Measurements from ENCODE around the gene SLC20A1.
"Not testable (repeated sequence)": the region's sequence is repeated elsewhere in the genome, so short reads cannot be mapped to it uniquely, and the experiment has no call there.

Gene SLC20A1

GRCh38 chr2:112615051-112615450 is 30.7 kb upstream of the SLC20A1 start:
- H3K36me3 Mint-ChIP-seq (ENCODE audit: low read depth): no peaks in the 10 kb centered on the region
- DNase-seq (ENCODE audit: low spot score): no peak
- H3K27me3 Mint-ChIP-seq (ENCODE audit: low read depth): peaks cover 33% of the 10 kb centered on the region
- no peak overlapping the region for H3K4me3 Mint-ChIP-seq
- no peaks in the 10 kb centered on the region for H3K9me3 Mint-ChIP-seq
- no peak overlapping the region for H3K27ac Mint-ChIP-seq
- no peaks in the 10 kb centered on the region for H3K4me1 Mint-ChIP-seq (ENCODE audit: low read depth)

DNA sequence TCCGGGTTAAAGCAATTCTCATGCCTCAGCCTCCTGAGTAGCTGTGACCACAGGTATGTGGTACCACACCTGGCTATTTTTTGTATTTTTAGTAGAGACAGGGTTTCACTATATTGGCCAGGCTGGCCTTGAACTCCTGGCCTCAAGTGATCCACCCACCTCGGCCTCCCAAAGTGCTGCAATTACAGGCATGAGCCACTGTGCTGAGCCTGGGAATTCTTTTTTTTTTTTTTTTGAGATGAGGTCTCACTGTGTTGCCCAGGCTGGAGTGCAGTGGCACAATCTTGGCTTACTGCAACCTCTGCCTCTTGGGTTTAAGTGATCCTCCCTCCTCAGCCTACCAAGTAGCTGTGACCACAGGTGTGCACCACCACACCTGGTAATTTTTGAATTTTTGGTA is 29.9 kb upstream of the SLC20A1 start:
- not testable (repeated sequence) for DNase-seq (ENCODE audit: low spot score); H3K36me3 Mint-ChIP-seq (ENCODE audit: low read depth); H3K27ac Mint-ChIP-seq; H3K4me3 Mint-ChIP-seq; H3K9me3 Mint-ChIP-seq; H3K4me1 Mint-ChIP-seq (ENCODE audit: low read depth)
- peaks cover 26% of the 10 kb centered on the region for H3K27me3 Mint-ChIP-seq (ENCODE audit: low read depth)

DNA sequence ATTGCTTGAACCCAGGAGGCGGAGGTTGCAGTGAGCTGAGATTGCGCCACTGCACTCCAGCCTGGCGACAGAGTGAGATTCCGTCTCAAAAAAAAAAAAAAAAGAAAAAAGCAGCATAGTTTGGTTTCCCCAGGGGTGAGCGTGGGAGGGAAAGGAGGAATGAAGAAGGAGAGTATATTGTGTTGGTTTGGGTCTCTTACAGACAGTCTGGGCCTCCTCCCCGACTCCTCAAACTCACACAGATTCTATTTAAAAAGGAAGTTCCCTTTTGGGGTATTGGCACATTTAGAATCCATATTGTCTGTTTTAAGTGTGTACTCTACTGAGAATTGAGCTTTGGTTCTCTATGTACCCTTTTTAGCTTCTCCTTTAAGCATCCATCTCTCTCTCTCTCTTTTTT is 27.4 kb upstream of the SLC20A1 start:
- H3K9me3 Mint-ChIP-seq: no peaks in the 10 kb centered on the region
- no peak for DNase-seq (ENCODE audit: low spot score)
- H3K4me1 Mint-ChIP-seq (ENCODE audit: low read depth): peaks cover 15% of the 10 kb centered on the region
- no peaks in the 10 kb centered on the region for H3K36me3 Mint-ChIP-seq (ENCODE audit: low read depth)
- H3K27ac Mint-ChIP-seq: no peak overlapping the region
- peaks cover 4% of the 10 kb centered on the region for H3K27me3 Mint-ChIP-seq (ENCODE audit: low read depth)
- H3K4me3 Mint-ChIP-seq: no peak overlapping the region

GRCh38 chr2:112621790-112622527 is 23.8 kb upstream of the SLC20A1 start:
- Mint-ChIP-seq H3K4me1 (ENCODE audit: low read depth) (peaks cover 41% of the 10 kb centered on the region), H3K27me3 (ENCODE audit: low read depth) (no peaks in the 10 kb centered on the region), H3K9me3 (no peaks in the 10 kb centered on the region), H3K27ac (no peak overlapping the region), H3K36me3 (ENCODE audit: low read depth) (no peaks in the 10 kb centered on the region), H3K4me3 (no peak overlapping the region)
- no peak for DNase-seq (ENCODE audit: low spot score)

DNA sequence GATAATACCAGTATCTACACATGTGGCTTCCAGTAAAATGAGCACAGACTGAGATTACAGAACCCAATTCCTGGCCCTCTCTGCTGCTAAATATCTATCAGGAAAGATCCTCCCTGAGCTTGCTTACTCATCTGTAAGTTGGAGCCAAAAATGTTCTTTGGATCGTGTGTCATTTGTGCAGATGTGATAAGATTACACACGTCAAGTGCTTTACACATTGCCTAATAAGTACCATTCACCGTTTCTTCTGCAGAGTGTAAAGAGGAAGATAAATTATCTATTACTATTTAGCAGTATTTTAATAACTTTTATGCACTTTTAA is 23.2 kb upstream of the SLC20A1 start:
- DNase-seq (ENCODE audit: low spot score): no peak
- Mint-ChIP-seq H3K4me3 (no peak overlapping the region), H3K9me3 (no peaks in the 10 kb centered on the region), H3K4me1 (ENCODE audit: low read depth) (peaks cover 46% of the 10 kb centered on the region), H3K36me3 (ENCODE audit: low read depth) (no peaks in the 10 kb centered on the region), H3K27me3 (ENCODE audit: low read depth) (no peaks in the 10 kb centered on the region), H3K27ac (no peak overlapping the region)

DNA sequence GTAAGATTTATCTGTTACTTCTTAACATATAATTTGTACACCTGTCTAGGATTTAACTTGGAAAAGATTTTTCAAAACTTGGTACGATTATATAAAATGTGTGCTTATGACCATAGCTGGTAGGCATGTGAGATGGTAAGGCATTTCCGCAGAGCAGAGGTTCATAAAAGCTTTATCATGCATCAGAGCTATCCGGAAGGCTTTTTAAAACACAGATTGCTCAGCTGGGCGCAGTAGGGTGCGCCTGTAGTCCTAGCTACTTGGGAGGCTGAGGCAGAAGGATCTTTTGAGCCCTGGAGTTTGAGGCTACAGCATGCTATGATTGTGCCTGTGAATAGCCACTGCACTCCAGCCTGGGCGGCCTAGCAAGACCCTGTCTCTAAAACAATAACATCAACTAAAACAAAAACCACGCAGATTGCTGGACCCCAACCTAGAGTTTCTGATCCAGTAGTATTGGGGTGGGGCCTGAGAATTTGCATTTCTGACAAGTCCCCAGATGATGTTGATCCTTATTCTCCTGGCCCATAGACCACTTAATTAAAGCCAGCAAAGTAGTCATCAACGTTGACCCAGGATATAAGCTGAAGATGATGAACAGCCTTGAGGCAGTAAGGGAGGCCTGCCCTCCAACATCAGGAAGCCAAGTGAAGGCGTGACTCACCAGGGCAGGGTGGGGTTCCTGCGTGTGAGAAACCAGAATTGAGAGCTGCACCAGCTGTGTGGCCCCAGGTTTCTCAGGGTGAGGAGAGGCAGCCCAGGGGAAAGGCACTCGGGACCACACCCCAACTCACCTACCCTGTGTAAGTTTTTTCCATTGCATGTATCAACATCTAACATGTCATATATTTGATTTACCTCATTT is 21.6 kb upstream of the SLC20A1 start:
- Mint-ChIP-seq H3K27me3 (ENCODE audit: low read depth) (no peaks in the 10 kb centered on the region), H3K4me1 (ENCODE audit: low read depth) (peaks cover 59% of the 10 kb centered on the region), H3K36me3 (ENCODE audit: low read depth) (no peaks in the 10 kb centered on the region), H3K4me3 (peak overlapping the region; percentile 49), H3K27ac (peak overlapping the region; percentile 89), H3K9me3 (no peaks in the 10 kb centered on the region)
- peak; percentile 74 for DNase-seq (ENCODE audit: low spot score)

DNA sequence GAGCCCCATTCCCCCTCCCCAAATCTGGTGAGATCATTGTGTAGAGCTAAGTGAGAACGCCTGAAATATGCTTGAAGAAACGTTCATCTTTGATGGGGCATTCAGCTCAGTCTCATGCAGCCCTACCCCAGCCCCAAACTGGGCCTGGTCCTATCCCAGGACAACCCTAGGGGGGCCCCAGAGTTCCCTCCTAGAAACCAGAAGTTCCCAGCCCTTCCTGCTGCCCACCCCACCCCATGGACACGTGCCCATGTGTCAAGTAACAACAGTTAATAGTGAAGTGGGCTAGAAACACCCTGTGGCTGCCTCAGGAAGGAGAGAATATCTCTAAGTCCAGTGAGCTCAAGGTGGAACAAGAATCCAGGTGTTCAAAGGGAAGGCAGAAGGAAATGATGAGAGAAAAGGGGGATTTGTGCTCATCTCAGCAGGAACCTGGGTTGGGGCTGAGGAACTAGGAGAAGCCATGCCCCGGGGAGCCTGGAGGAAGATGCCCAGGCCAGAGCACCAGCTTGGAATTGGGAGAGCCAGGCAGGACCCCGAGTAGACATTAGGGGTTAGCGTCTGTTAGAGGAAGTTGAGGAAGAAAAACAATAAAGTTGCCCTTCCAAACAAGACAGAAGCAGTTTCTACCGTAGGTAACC is 20.1 kb upstream of the SLC20A1 start:
- Mint-ChIP-seq H3K4me3 (no peak overlapping the region), H3K27ac (peak overlapping the region; percentile 89), H3K27me3 (ENCODE audit: low read depth) (no peaks in the 10 kb centered on the region), H3K36me3 (ENCODE audit: low read depth) (no peaks in the 10 kb centered on the region), H3K9me3 (no peaks in the 10 kb centered on the region), H3K4me1 (ENCODE audit: low read depth) (peaks cover 73% of the 10 kb centered on the region)
- no peak for DNase-seq (ENCODE audit: low spot score)

DNA sequence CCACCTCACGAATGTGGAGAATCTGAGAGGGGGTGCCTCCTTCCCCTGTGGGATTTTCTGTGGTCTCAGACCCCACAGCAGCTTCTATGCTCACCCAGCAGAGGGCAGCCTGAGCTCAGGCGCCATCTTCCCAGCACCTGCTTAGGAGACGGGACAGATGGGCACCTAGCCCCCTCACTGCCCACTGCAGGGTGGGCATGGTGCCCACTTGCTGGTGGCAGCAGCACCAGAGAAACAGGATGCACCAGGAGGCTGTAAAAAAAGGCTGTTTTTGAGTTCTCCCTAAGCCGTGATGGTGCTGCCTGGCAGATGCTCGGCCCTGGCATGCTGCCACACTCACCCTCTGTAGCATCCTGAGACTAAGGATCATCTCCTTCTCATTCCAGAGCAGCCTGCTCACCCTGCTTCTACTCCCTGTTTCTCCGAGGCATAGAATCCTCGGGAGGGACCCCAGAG is 19.1 kb upstream of the SLC20A1 start:
- Mint-ChIP-seq H3K27ac (peak overlapping the region; percentile 89), H3K36me3 (ENCODE audit: low read depth) (no peaks in the 10 kb centered on the region), H3K9me3 (no peaks in the 10 kb centered on the region), H3K4me3 (peak overlapping the region; percentile 70), H3K27me3 (ENCODE audit: low read depth) (no peaks in the 10 kb centered on the region), H3K4me1 (ENCODE audit: low read depth) (peaks cover 76% of the 10 kb centered on the region)
- peak; percentile 49 for DNase-seq (ENCODE audit: low spot score)

- Mint-ChIP-seq H3K9me3 (no peaks in the 10 kb centered on the region), H3K4me1 (ENCODE audit: low read depth) (peaks cover 74% of the 10 kb centered on the region), H3K27me3 (ENCODE audit: low read depth) (no peaks in the 10 kb centered on the region), H3K4me3 (peak overlapping the region; percentile 70), H3K27ac (peak overlapping the region; percentile 89), H3K36me3 (ENCODE audit: low read depth) (no peaks in the 10 kb centered on the region)
- no peak for DNase-seq (ENCODE audit: low spot score)
These were observed 18.4 kb upstream of the SLC20A1 start for GRCh38 chr2:112627060-112628040.

GRCh38 chr2:112629224-112629623 is 16.5 kb upstream of the SLC20A1 start:
- Mint-ChIP-seq H3K9me3 (no peaks in the 10 kb centered on the region), H3K4me3 (peak overlapping the region; percentile 59), H3K4me1 (ENCODE audit: low read depth) (peaks cover 76% of the 10 kb centered on the region), H3K36me3 (ENCODE audit: low read depth) (no peaks in the 10 kb centered on the region), H3K27me3 (ENCODE audit: low read depth) (no peaks in the 10 kb centered on the region), H3K27ac (no peak overlapping the region)
- no peak for DNase-seq (ENCODE audit: low spot score)

DNA sequence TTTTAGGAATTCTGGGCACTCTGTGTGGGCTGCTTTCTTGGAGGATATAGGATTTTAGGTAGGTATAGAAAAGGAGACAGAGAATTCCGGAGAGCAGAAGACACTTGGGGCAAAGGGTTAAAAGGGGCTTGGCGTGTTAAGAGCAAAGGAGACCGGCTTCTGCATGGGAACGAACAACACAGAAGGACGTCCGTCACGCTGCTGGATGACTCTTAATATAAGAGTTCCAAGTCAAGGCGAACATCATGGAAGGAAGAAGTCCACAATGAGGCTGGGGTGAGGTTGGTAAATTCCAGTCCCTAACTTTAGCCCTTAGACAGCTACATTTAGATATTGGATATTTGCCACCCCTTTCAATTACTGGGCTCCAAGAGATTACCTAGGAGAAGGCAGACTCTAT is 15.9 kb upstream of the SLC20A1 start:
- H3K4me3 Mint-ChIP-seq: peak overlapping the region; percentile 59

GRCh38 chr2:112630268-112630667 is 15.5 kb upstream of the SLC20A1 start:
- Mint-ChIP-seq H3K27ac (peak overlapping the region; percentile 93), H3K36me3 (ENCODE audit: low read depth) (no peaks in the 10 kb centered on the region)

More for the DNA sequence above, 15.9 kb upstream of the SLC20A1 start:
- H3K27ac Mint-ChIP-seq: peak overlapping the region; percentile 93
- H3K36me3 Mint-ChIP-seq (ENCODE audit: low read depth): no peaks in the 10 kb centered on the region
- no peaks in the 10 kb centered on the region for H3K9me3 Mint-ChIP-seq
- H3K4me1 Mint-ChIP-seq (ENCODE audit: low read depth): peaks cover 75% of the 10 kb centered on the region
- no peaks in the 10 kb centered on the region for H3K27me3 Mint-ChIP-seq (ENCODE audit: low read depth)
- DNase-seq (ENCODE audit: low spot score): no peak

GRCh38 chr2:112633708-112634107 is 12.0 kb upstream of the SLC20A1 start:
- Mint-ChIP-seq H3K27me3 (ENCODE audit: low read depth) (no peaks in the 10 kb centered on the region), H3K27ac (no peak overlapping the region)

More at GRCh38 chr2:112630268-112630667, 15.5 kb upstream of the SLC20A1 start:
- no peaks in the 10 kb centered on the region for H3K27me3 Mint-ChIP-seq (ENCODE audit: low read depth)
- no peaks in the 10 kb centered on the region for H3K9me3 Mint-ChIP-seq
- H3K4me3 Mint-ChIP-seq: peak overlapping the region; percentile 84
- DNase-seq (ENCODE audit: low spot score): no peak
- H3K4me1 Mint-ChIP-seq (ENCODE audit: low read depth): peaks cover 75% of the 10 kb centered on the region

More at GRCh38 chr2:112633708-112634107, 12.0 kb upstream of the SLC20A1 start:
- Mint-ChIP-seq H3K9me3 (no peaks in the 10 kb centered on the region), H3K4me1 (ENCODE audit: low read depth) (peaks cover 69% of the 10 kb centered on the region), H3K4me3 (no peak overlapping the region), H3K36me3 (ENCODE audit: low read depth) (no peaks in the 10 kb centered on the region)
- no peak for DNase-seq (ENCODE audit: low spot score)
